GM12864 (cell line): ENCODE data around the gene PLEKHN1.
"Not testable (repeated sequence)": the region's sequence is repeated elsewhere in the genome, so short reads cannot be mapped to it uniquely, and the experiment has no call there.

ENCODE experiments used
- DNase-seq: peaks from one replicate; pipeline ENCODE4 v3.0.0-alpha.2; 2011; ENCODE audit warnings: low read depth
- H3K4me3 ChIP-seq: 2 replicates; pipeline ENCODE4 v1.5.1; 2011; ENCODE audit warnings: mild to moderate bottlenecking, low read depth, low read length, control low read depth
- CTCF ChIP-seq: IDR thresholded peaks from 2 replicates; pipeline ENCODE4 v1.5.1; 2011; ENCODE audit warnings: low read depth, mild to moderate bottlenecking, moderate library complexity, low read length, control low read depth, inconsistent platforms; ENCODE audit errors: missing control alignments

PLEKHN1 gene

GRCh38 chr1:1006305-1007159 is 40.2 kb downstream of the PLEKHN1 start:
- TF ChIP-seq CTCF, result no peak
- no peak for DNase-seq
- no peak overlapping the region for H3K4me3 ChIP-seq

- DNase-seq, H3K4me3 ChIP-seq: not testable (repeated sequence)
Observed at GRCh38 chr1:1010131-1010530, 43.8 kb downstream of the PLEKHN1 start.

GRCh38 chr1:1011396-1011949 is 45.2 kb downstream of the PLEKHN1 start:
- TF ChIP-seq CTCF, result no peak
- no peak overlapping the region for H3K4me3 ChIP-seq
- DNase-seq, result no peak

GRCh38 chr1:1012736-1013104 is 46.4 kb downstream of the PLEKHN1 start:
- DNase-seq, result not testable (repeated sequence)
- H3K4me3 ChIP-seq, result peak overlapping the region; percentile 100; the same call in 1 of the 2 replicates

GRCh38 chr1:1013105-1013921 is 47.0 kb downstream of the PLEKHN1 start, which contains the start of gene ISG15:
Gene ISG15, plus strand, starts transcription at chr1:1013497. Its CDS starts 77 bp downstream, at chr1:1013574.
- DNase-seq, result peak; percentile 72
- TF ChIP-seq CTCF, result no peak

GRCh38 chr1:1013922-1014648 is 47.8 kb downstream of the PLEKHN1 start:
- no peak for DNase-seq
- no peak for TF ChIP-seq CTCF
- H3K4me3 ChIP-seq, result peak overlapping the region; percentile 100

More at GRCh38 chr1:1013105-1013921, 47.0 kb downstream of the PLEKHN1 start, which contains the start of gene ISG15:
- H3K4me3 ChIP-seq, result peak within 1 kb of the TSS; percentile 100

GRCh38 chr1:1014799-1015681 is 48.8 kb downstream of the PLEKHN1 start:
- H3K4me3 ChIP-seq, result peak overlapping the region; percentile 100
- TF ChIP-seq CTCF, result peak; percentile 49
- no peak for DNase-seq

- H3K4me3 ChIP-seq, DNase-seq: not testable (repeated sequence)
Observed at GRCh38 chr1:1017397-1018320, 51.4 kb downstream of the PLEKHN1 start.

GRCh38 chr1:1018321-1018685 is 52.0 kb downstream of the PLEKHN1 start:
- not testable (repeated sequence) for H3K4me3 ChIP-seq, DNase-seq
